Osteoblast (primary cell): ENCODE measurements around the gene WIZ. TPM values are rescaled to one million over a fixed set of nuclear protein-coding genes. Genes with fewer than 3 reads are reported as not detected.

Experiments used
- DNase-seq: peaks from one replicate; pipeline ENCODE4 v3.0.0; 2011; ENCODE audit warnings: low spot score, mixed read lengths; ENCODE audit not compliant: insufficient read length; ENCODE audit errors: missing footprints
- H2AFZ ChIP-seq: 2 replicates; pipeline ENCODE4 v1.6.0; 2011; ENCODE audit warnings: mild to moderate bottlenecking, low read length
- H3K27ac ChIP-seq: 2 replicates; pipeline ENCODE4 v1.5.1; 2011; ENCODE audit warnings: mild to moderate bottlenecking, low read depth, low read length, moderate library complexity
- H3K27me3 ChIP-seq: 2 replicates; pipeline ENCODE4 v1.6.0; 2012; ENCODE audit warnings: mild to moderate bottlenecking, control low read depth, inconsistent platforms, low read length, moderate library complexity; ENCODE audit not compliant: insufficient read depth
- H3K36me3 ChIP-seq: 2 replicates; pipeline ENCODE4 v1.5.1; 2011; ENCODE audit warnings: mild to moderate bottlenecking, low read length, control low read depth, moderate library complexity; ENCODE audit not compliant: insufficient read depth
- H3K4me1 ChIP-seq: 2 replicates; pipeline ENCODE4 v1.5.1; 2011; ENCODE audit warnings: mild to moderate bottlenecking, low read length, control low read depth, moderate library complexity; ENCODE audit not compliant: insufficient read depth
- H3K4me2 ChIP-seq: 2 replicates; pipeline ENCODE4 v1.6.0; 2011; ENCODE audit warnings: mild to moderate bottlenecking, low read length; ENCODE audit not compliant: insufficient read depth
- H3K4me3 ChIP-seq: fragments of 200-600 bp; sonication (generic); 3 replicates; pipeline ENCODE4 v1.5.1; 2012; ENCODE audit warnings: mild to moderate bottlenecking, low read length, inconsistent platforms; ENCODE audit not compliant: insufficient read depth
- H3K79me2 ChIP-seq: 2 replicates; pipeline ENCODE4 v1.6.0; 2012; ENCODE audit warnings: mild to moderate bottlenecking, low read length, control low read depth, inconsistent platforms; ENCODE audit not compliant: insufficient read depth
- H3K9me3 ChIP-seq: 2 replicates; pipeline ENCODE4 v1.5.1; 2011; ENCODE audit warnings: low read depth, low read length, control low read depth
- H4K20me1 ChIP-seq: 2 replicates; pipeline ENCODE4 v1.6.0; 2012; ENCODE audit warnings: mild to moderate bottlenecking, low read length, control low read depth; ENCODE audit not compliant: insufficient read depth
- CTCF ChIP-seq: IDR thresholded peaks from 2 replicates; pipeline ENCODE4 v1.5.1; 2011; ENCODE audit warnings: mild to moderate bottlenecking, low read depth, low read length, moderate library complexity; ENCODE audit errors: extremely low read depth
- total RNA-seq: library from RNA; depleted of rRNA; stranded (reverse); fragments of >200 nt; gene quantifications from 2 replicates; pipeline ENCODE4 v1.2.3, GENCODE V29; 2012

WIZ gene
- total RNA-seq, 1 donor: 9.8 TPM

GRCh38 chr19:15431396-15432017 is 18.2 kb downstream of the WIZ start:
- Histone ChIP-seq H3K4me2 (peak overlapping the region; percentile 97), H3K27me3 (no peaks in the 10 kb centered on the region), H3K4me1 (peaks cover 18% of the 10 kb centered on the region), H4K20me1 (peaks cover 20% of the 10 kb centered on the region), H3K79me2 (peaks cover 54% of the 10 kb centered on the region), H2AFZ (peak overlapping the region; percentile 77), H3K9me3 (no peaks in the 10 kb centered on the region), H3K4me3 (peak overlapping the region; percentile 88), H3K27ac (peak overlapping the region; percentile 48), H3K36me3 (peaks cover 8% of the 10 kb centered on the region)
- peak; percentile 83 for DNase-seq
- no peak for TF ChIP-seq CTCF

GRCh38 chr19:15430526-15431120 is 19.1 kb downstream of the WIZ start:
- H3K79me2 ChIP-seq: peaks cover 54% of the 10 kb centered on the region
- no peak overlapping the region for H3K27ac ChIP-seq
- H3K4me2 ChIP-seq: peak overlapping the region; percentile 97
- no peaks in the 10 kb centered on the region for H3K27me3 ChIP-seq
- peaks cover 18% of the 10 kb centered on the region for H3K4me1 ChIP-seq
- H3K9me3 ChIP-seq: no peaks in the 10 kb centered on the region
- peaks cover 15% of the 10 kb centered on the region for H3K36me3 ChIP-seq
- peak overlapping the region; percentile 88 for H3K4me3 ChIP-seq
- peak; percentile 81 for DNase-seq
- H2AFZ ChIP-seq: no peak overlapping the region
- peaks cover 22% of the 10 kb centered on the region for H4K20me1 ChIP-seq
- no peak for TF ChIP-seq CTCF

GRCh38 chr19:15429825-15430467 is 19.8 kb downstream of the WIZ start:
- H3K79me2 ChIP-seq: peaks cover 54% of the 10 kb centered on the region
- peaks cover 15% of the 10 kb centered on the region for H3K36me3 ChIP-seq
- H3K27me3 ChIP-seq: no peaks in the 10 kb centered on the region
- no peaks in the 10 kb centered on the region for H3K9me3 ChIP-seq
- H2AFZ ChIP-seq: no peak overlapping the region
- H3K4me2 ChIP-seq: no peak overlapping the region
- no peak for TF ChIP-seq CTCF
- peaks cover 22% of the 10 kb centered on the region for H4K20me1 ChIP-seq
- no peak overlapping the region for H3K4me3 ChIP-seq
- peak; percentile 76 for DNase-seq
- peaks cover 18% of the 10 kb centered on the region for H3K4me1 ChIP-seq
- no peak overlapping the region for H3K27ac ChIP-seq
